ENCODE measurements around the gene GRK6.
"Not testable (repeated sequence)": the region's sequence is repeated elsewhere in the genome, so short reads cannot be mapped to it uniquely, and the experiment has no call there.

The GRK6 gene

DNA sequence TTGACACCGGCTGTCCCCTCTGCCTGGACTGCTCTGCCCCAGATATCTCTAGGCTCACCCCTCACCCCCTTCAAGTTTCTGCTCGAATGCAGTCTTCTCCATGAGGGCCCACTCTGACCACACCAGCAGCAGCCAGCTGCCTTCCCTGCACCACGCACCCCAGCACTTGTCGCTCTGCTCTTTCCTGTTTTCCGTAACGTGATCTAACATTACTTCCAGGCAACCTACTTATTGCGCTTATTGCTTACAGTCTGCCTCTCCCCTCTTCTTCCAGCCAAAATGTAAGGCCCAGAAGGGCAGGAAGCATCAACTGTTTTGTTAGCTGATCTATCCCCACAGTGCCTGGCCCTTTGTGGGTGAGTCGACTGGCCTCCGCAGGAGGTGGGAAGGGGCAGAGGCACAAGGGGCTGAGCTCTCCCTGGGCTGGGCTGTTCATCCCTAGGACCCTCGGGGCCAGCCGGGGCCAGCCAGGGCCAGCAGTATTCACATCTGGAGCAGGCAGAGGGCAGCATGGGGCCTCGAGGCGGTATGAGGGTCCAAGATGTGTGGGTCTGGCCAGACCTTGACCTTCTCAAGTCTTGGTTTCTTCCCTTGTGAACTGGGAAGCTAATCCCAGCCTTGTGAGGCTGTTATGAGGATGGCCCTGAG, 58.5 kb downstream of the GRK6 start:
- H4K20me1 ChIP-seq (ENCODE audit: insufficient read depth, low read length): no peaks in the 10 kb centered on the region
- H3K4me1 ChIP-seq (ENCODE audit: low read length): peaks cover 9% of the 10 kb centered on the region; the same call in 1 of the 2 replicates
- no peak overlapping the region for H3K4me3 ChIP-seq (ENCODE audit: low read length)
- no peaks in the 10 kb centered on the region for H3K27me3 ChIP-seq (replicated peaks; ENCODE audit: insufficient read depth, low read length)
- no peak overlapping the region for H3K27ac ChIP-seq (ENCODE audit: low read length)
- H3K4me2 ChIP-seq (ENCODE audit: low read depth, low read length): no peak overlapping the region
- no peak overlapping the region for H2AFZ ChIP-seq (ENCODE audit: low read length)
- TF ChIP-seq, protein P1, sequence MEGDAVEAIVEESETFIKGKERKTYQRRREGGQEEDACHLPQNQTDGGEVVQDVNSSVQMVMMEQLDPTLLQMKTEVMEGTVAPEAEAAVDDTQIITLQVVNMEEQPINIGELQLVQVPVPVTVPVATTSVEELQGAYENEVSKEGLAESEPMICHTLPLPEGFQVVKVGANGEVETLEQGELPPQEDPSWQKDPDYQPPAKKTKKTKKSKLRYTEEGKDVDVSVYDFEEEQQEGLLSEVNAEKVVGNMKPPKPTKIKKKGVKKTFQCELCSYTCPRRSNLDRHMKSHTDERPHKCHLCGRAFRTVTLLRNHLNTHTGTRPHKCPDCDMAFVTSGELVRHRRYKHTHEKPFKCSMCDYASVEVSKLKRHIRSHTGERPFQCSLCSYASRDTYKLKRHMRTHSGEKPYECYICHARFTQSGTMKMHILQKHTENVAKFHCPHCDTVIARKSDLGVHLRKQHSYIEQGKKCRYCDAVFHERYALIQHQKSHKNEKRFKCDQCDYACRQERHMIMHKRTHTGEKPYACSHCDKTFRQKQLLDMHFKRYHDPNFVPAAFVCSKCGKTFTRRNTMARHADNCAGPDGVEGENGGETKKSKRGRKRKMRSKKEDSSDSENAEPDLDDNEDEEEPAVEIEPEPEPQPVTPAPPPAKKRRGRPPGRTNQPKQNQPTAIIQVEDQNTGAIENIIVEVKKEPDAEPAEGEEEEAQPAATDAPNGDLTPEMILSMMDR (IDR thresholded peaks at IDR 0.05; ENCODE audit: low read length): no peak
- no peak for TF ChIP-seq EZH2 (optimal IDR thresholded peaks at IDR 0.05; ENCODE audit: low read depth, low read length)
- no peak for TF ChIP-seq EZH2phosphoT487 (IDR thresholded peaks at IDR 0.05; ENCODE audit: low read length)
- no peaks in the 10 kb centered on the region for H3K36me3 ChIP-seq (replicated peaks; ENCODE audit: insufficient read depth, low read length)
- no peak for DNase-seq
- H3K79me2 ChIP-seq (ENCODE audit: low read length): no peaks in the 10 kb centered on the region
- H3K9me2 ChIP-seq (replicated peaks; ENCODE audit: insufficient read depth, low read length): no peaks in the 10 kb centered on the region
- no peaks in the 10 kb centered on the region for H3K9me3 ChIP-seq (replicated peaks; ENCODE audit: insufficient read depth, low read length)
- no peak overlapping the region for H3K9ac ChIP-seq (ENCODE audit: low read length)
- peaks cover 4% of the 10 kb centered on the region for H3F3A ChIP-seq (ENCODE audit: insufficient read depth, low read length)

DNA sequence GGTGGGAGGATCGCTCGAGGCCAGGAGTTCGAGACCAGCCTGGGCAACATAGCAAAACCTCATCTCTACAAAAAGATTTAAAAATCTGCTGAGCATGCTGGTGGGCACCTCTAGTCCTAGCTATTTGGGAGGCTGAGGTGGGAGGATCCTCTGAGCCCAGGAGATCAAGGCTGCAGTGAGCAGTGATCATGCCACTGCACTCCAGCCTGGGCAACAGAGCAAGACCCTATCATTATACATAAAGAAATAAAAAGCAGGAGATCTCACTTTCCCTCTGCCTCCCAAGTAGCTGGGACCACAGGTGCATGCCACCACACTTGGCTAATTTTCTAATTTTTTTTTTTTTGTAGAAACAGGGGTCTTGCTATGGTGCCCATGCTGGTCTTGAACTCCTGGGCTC, 59.3 kb downstream of the GRK6 start:
- not testable (repeated sequence) for H2AFZ ChIP-seq (ENCODE audit: low read length); H3K4me2 ChIP-seq (ENCODE audit: low read depth, low read length); H3K27me3 ChIP-seq (replicated peaks; ENCODE audit: insufficient read depth, low read length); DNase-seq; H3K9me2 ChIP-seq (replicated peaks; ENCODE audit: insufficient read depth, low read length); H3K4me3 ChIP-seq (ENCODE audit: low read length); H4K20me1 ChIP-seq (ENCODE audit: insufficient read depth, low read length); H3K36me3 ChIP-seq (replicated peaks; ENCODE audit: insufficient read depth, low read length); H3F3A ChIP-seq (ENCODE audit: insufficient read depth, low read length); H3K27ac ChIP-seq (ENCODE audit: low read length); H3K79me2 ChIP-seq (ENCODE audit: low read length); H3K9me3 ChIP-seq (replicated peaks; ENCODE audit: insufficient read depth, low read length); H3K9ac ChIP-seq (ENCODE audit: low read length)
- peaks cover 11% of the 10 kb centered on the region; the same call in 1 of the 2 replicates for H3K4me1 ChIP-seq (ENCODE audit: low read length)

DNA sequence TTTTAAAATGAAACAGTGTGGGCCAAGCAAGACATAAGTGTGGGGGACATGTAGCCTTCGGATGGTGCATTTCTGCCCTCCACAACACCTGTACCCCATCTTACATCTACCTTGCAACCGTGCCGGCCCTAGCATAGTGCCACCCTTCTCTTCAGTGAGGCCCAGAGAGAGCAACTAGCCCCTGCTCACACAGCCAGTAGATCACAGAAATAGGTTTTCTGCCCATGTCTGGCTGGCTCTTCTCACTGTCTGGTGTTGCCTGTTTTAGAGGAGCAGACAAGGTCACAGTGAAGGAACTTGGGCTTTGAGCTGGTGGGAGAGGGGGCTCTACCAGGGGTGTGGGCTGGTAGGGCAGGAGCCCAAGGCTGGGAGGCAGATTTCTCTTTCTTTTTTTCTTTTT, 59.8 kb downstream of the GRK6 start:
- no peak for DNase-seq
- TF ChIP-seq EZH2 (optimal IDR thresholded peaks at IDR 0.05; ENCODE audit: low read depth, low read length): no peak
- TF ChIP-seq, protein P1 (IDR thresholded peaks at IDR 0.05; ENCODE audit: low read length): no peak
- H3K36me3 ChIP-seq (replicated peaks; ENCODE audit: insufficient read depth, low read length): no peaks in the 10 kb centered on the region
- H3K4me1 ChIP-seq (ENCODE audit: low read length): peaks cover 11% of the 10 kb centered on the region; the same call in 1 of the 2 replicates
- no peaks in the 10 kb centered on the region for H4K20me1 ChIP-seq (ENCODE audit: insufficient read depth, low read length)
- no peak overlapping the region for H3K4me3 ChIP-seq (ENCODE audit: low read length)
- no peak overlapping the region for H2AFZ ChIP-seq (ENCODE audit: low read length)
- no peaks in the 10 kb centered on the region for H3K9me3 ChIP-seq (replicated peaks; ENCODE audit: insufficient read depth, low read length)
- H3K27me3 ChIP-seq (replicated peaks; ENCODE audit: insufficient read depth, low read length): no peaks in the 10 kb centered on the region
- H3K9me2 ChIP-seq (replicated peaks; ENCODE audit: insufficient read depth, low read length): no peaks in the 10 kb centered on the region
- no peak overlapping the region for H3K9ac ChIP-seq (ENCODE audit: low read length)
- no peak overlapping the region for H3K27ac ChIP-seq (ENCODE audit: low read length)
- H3K4me2 ChIP-seq (ENCODE audit: low read depth, low read length): no peak overlapping the region
- H3K79me2 ChIP-seq (ENCODE audit: low read length): no peaks in the 10 kb centered on the region
- H3F3A ChIP-seq (ENCODE audit: insufficient read depth, low read length): peaks cover 6% of the 10 kb centered on the region

DNA sequence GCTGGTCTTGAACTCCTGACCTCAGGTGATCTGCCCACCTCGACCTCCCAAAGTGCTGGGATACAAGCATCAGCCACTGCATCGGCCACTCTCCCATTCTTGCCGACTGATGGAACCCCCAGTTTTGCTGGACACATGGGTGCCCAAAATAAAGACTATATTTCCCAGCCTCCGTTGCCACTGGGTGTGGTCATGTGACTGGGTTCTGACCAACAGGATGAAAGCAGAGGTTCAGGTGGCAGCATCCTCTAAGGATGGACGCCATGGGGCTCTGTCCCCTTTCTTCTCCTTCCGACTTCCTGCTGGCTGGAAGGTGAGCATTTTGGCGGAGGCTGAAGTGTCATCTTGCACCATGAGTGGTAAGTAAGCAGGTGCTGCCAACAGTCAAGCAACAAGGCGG, 60.7 kb downstream of the GRK6 start:
- Histone ChIP-seq H3K4me1 (ENCODE audit: low read length) (peaks cover 11% of the 10 kb centered on the region; the same call in 1 of the 2 replicates), H3K36me3 (replicated peaks; ENCODE audit: insufficient read depth, low read length) (no peaks in the 10 kb centered on the region), H2AFZ (ENCODE audit: low read length) (no peak overlapping the region), H3K79me2 (ENCODE audit: low read length) (no peaks in the 10 kb centered on the region), H3K4me2 (ENCODE audit: low read depth, low read length) (no peak overlapping the region), H4K20me1 (ENCODE audit: insufficient read depth, low read length) (no peaks in the 10 kb centered on the region), H3K27me3 (replicated peaks; ENCODE audit: insufficient read depth, low read length) (no peaks in the 10 kb centered on the region), H3F3A (ENCODE audit: insufficient read depth, low read length) (peaks cover 6% of the 10 kb centered on the region), H3K27ac (ENCODE audit: low read length) (no peak overlapping the region), H3K9me3 (replicated peaks; ENCODE audit: insufficient read depth, low read length) (no peaks in the 10 kb centered on the region), H3K9ac (ENCODE audit: low read length) (no peak overlapping the region), H3K4me3 (ENCODE audit: low read length) (no peak overlapping the region), H3K9me2 (replicated peaks; ENCODE audit: insufficient read depth, low read length) (no peaks in the 10 kb centered on the region)
- DNase-seq: no peak
- TF ChIP-seq, protein P1 (IDR thresholded peaks at IDR 0.05; ENCODE audit: low read length): no peak
- TF ChIP-seq EZH2 (optimal IDR thresholded peaks at IDR 0.05; ENCODE audit: low read depth, low read length) (no peak), EZH2phosphoT487 (IDR thresholded peaks at IDR 0.05; ENCODE audit: low read length) (no peak)
